Ishikawa (cell line): ENCODE results near the gene SEMA6D.

Experiments used
- CEBPB ChIP-seq: IDR thresholded peaks from 2 replicates; pipeline ENCODE4 v1.6.1; 2012
- CREB1 ChIP-seq: IDR thresholded peaks from 2 replicates; pipeline ENCODE4 v1.6.1; 2012; ENCODE audit warnings: low read depth
- EGR1 ChIP-seq: IDR thresholded peaks from 2 replicates; pipeline ENCODE4 v1.6.1; 2012
- EP300 ChIP-seq: IDR thresholded peaks from 2 replicates; pipeline ENCODE4 v1.6.1; 2012; ENCODE audit warnings: borderline replicate concordance
- FOXM1 ChIP-seq: IDR thresholded peaks from 2 replicates; pipeline ENCODE4 v1.6.1; 2012; ENCODE audit warnings: low read depth, borderline replicate concordance
- NFIC ChIP-seq: IDR thresholded peaks from 2 replicates; pipeline ENCODE4 v1.6.1; 2012
- RAD21 ChIP-seq: IDR thresholded peaks from 2 replicates; pipeline ENCODE4 v1.6.1; 2012; ENCODE audit warnings: low read depth
- TAF1 ChIP-seq: IDR thresholded peaks from 2 replicates; pipeline ENCODE4 v1.6.1; 2012; ENCODE audit warnings: low read depth, mild to moderate bottlenecking
- TCF12 ChIP-seq: IDR thresholded peaks from 2 replicates; pipeline ENCODE4 v1.6.1; 2012; ENCODE audit warnings: low read depth
- TEAD4 ChIP-seq: IDR thresholded peaks from 2 replicates; pipeline ENCODE4 v1.6.1; 2012
- YY1 ChIP-seq: IDR thresholded peaks from 2 replicates; pipeline ENCODE4 v1.6.1; 2012; ENCODE audit warnings: low read depth
- ZBTB7A ChIP-seq: IDR thresholded peaks from 2 replicates; pipeline ENCODE4 v1.6.1; 2012; ENCODE audit warnings: low read depth
- TF ChIP-seq, protein P1 (sequence below): IDR thresholded peaks from 2 replicates; pipeline ENCODE4 v1.6.1; 2012
- TF ChIP-seq, protein P2 (sequence below): IDR thresholded peaks from 2 replicates; pipeline ENCODE4 v1.6.1; 2012; ENCODE audit warnings: low read depth, mild to moderate bottlenecking
- TF ChIP-seq, protein P3 (sequence below): IDR thresholded peaks from 2 replicates; pipeline ENCODE4 v1.6.1; 2012

SEMA6D gene

DNA sequence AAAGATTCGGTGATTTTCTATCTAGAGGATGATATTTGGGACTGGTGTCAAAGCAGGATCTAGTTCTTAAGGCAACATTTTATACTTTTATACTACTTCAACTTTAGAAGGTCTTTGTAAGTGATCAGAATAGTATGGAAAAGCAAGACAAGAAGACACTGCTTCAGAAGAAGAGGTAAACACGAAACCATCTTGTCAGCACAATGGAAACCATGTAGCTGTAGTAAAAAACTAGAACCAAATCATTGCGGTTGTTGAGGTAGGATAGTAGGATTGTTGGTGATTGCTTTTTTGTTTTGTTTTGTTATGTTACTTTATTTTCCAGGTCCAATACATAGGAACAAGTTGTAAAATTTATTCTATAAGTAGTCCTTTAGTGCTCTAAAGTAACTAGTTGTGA lies 40.0 kb downstream of the SEMA6D start:
- TF ChIP-seq CEBPB: no peak

DNA sequence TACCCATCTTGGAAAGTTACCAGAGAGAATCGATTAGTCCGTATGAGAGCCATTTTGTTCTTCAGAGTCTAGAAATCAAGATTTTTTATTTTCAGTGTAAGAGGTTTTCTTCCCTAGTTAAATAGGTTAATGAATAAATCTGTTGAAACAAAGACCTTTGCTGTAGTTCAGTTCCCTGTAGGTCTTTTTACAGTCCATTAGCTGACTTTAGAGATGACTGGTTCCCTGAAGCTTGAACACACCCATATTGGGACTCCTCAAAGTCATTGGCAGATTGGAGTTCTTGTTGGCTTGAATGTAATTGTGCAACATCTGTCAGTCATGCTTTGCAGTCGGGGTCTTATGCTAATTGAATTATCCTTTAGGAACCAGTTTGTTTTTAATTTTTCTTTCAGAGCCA lies 45.3 kb downstream of the SEMA6D start:
- TF ChIP-seq EP300 (no peak), CEBPB (no peak), TAF1 (no peak), CREB1 (no peak), RAD21 (no peak)
- TF ChIP-seq, protein P1, sequence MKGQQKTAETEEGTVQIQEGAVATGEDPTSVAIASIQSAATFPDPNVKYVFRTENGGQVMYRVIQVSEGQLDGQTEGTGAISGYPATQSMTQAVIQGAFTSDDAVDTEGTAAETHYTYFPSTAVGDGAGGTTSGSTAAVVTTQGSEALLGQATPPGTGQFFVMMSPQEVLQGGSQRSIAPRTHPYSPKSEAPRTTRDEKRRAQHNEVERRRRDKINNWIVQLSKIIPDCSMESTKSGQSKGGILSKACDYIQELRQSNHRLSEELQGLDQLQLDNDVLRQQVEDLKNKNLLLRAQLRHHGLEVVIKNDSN: no peak

DNA sequence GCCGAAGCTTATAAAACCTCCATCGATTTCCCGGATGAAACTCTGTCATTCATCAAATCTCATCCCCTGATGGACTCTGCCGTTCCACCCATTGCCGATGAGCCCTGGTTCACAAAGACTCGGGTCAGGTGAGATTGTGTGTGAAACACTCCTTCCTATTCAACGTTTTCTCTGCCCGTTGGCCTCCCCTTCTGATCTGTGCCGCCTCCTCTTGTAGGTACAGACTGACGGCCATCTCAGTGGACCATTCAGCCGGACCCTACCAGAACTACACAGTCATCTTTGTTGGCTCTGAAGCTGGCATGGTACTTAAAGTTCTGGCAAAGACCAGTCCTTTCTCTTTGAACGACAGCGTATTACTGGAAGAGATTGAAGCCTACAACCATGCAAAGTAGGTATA lies 47.4 kb downstream of the SEMA6D start:
- TF ChIP-seq CEBPB (no peak), EP300 (no peak), CREB1 (no peak), FOXM1 (no peak), EGR1 (no peak)
- TF ChIP-seq, protein P2, sequence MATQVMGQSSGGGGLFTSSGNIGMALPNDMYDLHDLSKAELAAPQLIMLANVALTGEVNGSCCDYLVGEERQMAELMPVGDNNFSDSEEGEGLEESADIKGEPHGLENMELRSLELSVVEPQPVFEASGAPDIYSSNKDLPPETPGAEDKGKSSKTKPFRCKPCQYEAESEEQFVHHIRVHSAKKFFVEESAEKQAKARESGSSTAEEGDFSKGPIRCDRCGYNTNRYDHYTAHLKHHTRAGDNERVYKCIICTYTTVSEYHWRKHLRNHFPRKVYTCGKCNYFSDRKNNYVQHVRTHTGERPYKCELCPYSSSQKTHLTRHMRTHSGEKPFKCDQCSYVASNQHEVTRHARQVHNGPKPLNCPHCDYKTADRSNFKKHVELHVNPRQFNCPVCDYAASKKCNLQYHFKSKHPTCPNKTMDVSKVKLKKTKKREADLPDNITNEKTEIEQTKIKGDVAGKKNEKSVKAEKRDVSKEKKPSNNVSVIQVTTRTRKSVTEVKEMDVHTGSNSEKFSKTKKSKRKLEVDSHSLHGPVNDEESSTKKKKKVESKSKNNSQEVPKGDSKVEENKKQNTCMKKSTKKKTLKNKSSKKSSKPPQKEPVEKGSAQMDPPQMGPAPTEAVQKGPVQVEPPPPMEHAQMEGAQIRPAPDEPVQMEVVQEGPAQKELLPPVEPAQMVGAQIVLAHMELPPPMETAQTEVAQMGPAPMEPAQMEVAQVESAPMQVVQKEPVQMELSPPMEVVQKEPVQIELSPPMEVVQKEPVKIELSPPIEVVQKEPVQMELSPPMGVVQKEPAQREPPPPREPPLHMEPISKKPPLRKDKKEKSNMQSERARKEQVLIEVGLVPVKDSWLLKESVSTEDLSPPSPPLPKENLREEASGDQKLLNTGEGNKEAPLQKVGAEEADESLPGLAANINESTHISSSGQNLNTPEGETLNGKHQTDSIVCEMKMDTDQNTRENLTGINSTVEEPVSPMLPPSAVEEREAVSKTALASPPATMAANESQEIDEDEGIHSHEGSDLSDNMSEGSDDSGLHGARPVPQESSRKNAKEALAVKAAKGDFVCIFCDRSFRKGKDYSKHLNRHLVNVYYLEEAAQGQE: no peak

DNA sequence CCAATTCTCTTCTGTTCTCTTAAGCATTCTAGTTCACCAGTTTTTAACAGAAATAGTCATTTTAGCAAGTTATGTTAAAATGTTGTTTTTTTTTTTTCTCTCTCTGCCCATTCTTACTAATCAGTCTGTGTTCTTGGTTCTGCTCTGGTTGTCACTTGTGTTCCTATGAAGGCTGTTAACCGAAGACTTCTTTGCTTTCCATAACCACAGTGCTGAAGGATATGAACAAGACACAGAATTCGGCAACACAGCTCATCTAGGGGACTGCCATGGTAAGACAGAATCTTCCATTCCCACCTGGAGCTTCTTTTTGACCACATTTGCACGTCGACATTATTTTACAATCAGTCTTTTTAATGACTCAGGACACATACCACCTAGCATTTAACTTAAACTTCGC lies 49.1 kb downstream of the SEMA6D start:
- TF ChIP-seq TEAD4 (no peak), ZBTB7A (no peak)
- TF ChIP-seq, protein P2: peak; percentile 32; the same call in 1 of the 2 replicates

DNA sequence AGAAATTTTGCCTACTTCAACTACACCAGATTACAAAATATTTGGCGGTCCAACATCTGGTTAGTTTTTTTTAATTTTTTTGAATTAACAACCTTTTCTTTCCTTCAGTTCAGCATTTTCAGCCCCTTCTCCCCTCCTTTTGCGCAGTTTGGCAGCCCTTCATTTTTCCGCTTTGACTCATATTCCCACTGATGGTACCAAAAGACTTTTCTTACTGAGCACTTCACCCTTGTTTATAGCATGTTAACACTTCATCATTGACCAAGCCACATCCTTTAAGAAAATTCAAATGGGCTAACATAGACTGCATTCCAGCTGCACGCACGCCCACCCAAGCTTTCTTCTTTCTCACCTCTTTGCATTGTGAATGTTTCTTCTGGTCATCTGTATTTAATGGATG lies 49.7 kb downstream of the SEMA6D start:
- TF ChIP-seq NFIC: no peak
- TF ChIP-seq ZBTB7A: no peak
- TF ChIP-seq EGR1: no peak
- TF ChIP-seq CEBPB: no peak
- TF ChIP-seq, protein P2: no peak
- TF ChIP-seq EP300: no peak
- no peak for TF ChIP-seq FOXM1
- TF ChIP-seq, protein P1: no peak
- no peak for TF ChIP-seq YY1
- TF ChIP-seq TEAD4: no peak
- TF ChIP-seq TCF12: no peak
- TF ChIP-seq TAF1: no peak
- TF ChIP-seq CREB1: no peak
- no peak for TF ChIP-seq RAD21

DNA sequence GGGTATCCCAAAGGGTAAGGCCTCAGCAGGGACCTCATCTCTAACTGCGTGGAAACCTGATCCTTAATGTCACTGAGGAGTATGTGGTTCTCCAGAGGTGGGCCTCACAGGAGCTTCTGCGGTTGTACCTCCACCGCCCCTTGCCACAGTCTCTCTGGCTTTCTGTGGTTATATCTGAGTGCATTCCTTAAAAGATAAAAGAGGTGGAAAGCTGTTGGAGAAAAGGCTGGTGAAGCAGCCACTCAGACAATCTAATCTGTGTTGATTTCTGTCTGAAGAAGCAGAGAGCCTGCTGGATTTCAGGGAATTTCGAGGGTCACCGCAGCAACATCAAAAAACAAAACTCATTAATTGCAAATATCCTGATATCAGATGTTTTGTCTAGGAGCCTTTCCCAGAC lies 51.4 kb downstream of the SEMA6D start:
- no peak for TF ChIP-seq EGR1
- TF ChIP-seq, protein P3, sequence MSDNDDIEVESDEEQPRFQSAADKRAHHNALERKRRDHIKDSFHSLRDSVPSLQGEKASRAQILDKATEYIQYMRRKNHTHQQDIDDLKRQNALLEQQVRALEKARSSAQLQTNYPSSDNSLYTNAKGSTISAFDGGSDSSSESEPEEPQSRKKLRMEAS: no peak
- TF ChIP-seq RAD21: no peak

DNA sequence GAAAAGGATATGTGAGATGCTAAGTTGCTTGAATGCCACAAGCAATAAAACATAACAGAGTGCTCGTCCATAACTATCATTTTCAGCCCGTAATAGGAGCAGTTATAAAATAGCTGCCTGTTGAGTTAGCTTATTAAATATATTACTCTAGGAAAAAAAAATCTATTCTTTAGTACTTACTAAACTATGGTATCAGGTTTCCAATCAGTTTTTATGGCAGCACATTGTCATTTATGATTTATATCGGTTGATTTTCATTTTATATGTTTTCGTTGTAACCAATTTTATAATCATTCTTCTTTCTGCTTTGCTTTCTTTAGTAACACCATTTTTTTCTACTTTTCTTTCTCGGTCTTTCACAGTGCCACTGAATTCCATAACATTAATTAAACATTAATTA lies 51.9 kb downstream of the SEMA6D start:
- TF ChIP-seq TEAD4 (no peak), YY1 (no peak), FOXM1 (no peak), RAD21 (no peak), NFIC (no peak), EGR1 (no peak), TCF12 (no peak), ZBTB7A (no peak), EP300 (no peak), CREB1 (no peak), CEBPB (no peak)
- TF ChIP-seq, protein P1: no peak
- TF ChIP-seq, protein P3: no peak
- TF ChIP-seq, protein P2: no peak
